Measurements from ENCODE around the gene KLHL29.

Gene KLHL29

GRCh38 chr2:23670245-23670592 is 285.2 kb downstream of the KLHL29 start:
- no peaks in the 10 kb centered on the region for H3K27me3 ChIP-seq
- no peaks in the 10 kb centered on the region for H3K36me3 ChIP-seq
- H3K4me1 ChIP-seq, result peaks cover 16% of the 10 kb centered on the region
- no peak overlapping the region for H3K4me3 ChIP-seq (ENCODE audit: low read depth, low read length)
- H3K9me3 ChIP-seq, result no peaks in the 10 kb centered on the region
- no peak for DNase-seq
- TF ChIP-seq, protein P1, sequence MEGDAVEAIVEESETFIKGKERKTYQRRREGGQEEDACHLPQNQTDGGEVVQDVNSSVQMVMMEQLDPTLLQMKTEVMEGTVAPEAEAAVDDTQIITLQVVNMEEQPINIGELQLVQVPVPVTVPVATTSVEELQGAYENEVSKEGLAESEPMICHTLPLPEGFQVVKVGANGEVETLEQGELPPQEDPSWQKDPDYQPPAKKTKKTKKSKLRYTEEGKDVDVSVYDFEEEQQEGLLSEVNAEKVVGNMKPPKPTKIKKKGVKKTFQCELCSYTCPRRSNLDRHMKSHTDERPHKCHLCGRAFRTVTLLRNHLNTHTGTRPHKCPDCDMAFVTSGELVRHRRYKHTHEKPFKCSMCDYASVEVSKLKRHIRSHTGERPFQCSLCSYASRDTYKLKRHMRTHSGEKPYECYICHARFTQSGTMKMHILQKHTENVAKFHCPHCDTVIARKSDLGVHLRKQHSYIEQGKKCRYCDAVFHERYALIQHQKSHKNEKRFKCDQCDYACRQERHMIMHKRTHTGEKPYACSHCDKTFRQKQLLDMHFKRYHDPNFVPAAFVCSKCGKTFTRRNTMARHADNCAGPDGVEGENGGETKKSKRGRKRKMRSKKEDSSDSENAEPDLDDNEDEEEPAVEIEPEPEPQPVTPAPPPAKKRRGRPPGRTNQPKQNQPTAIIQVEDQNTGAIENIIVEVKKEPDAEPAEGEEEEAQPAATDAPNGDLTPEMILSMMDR (IDR thresholded peaks at IDR 0.05; ENCODE audit: low read depth, low read length), result no peak

DNA sequence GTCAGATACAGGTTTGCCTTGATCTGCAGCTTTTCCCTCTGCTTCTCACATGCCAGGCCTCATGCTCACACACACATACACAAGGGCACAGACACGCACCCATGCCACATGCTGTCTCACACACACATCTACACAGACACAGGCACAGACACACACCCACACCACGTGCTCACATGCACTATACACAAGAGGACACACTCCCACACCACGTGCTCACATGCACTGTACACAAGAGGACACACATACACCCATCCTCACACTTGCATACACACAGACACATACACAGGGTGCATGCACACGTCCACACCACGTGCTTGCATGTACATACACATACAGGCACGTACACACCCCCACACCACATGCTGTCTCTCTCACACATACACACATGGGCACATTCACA is 288.1 kb downstream of the KLHL29 start:
- Histone ChIP-seq H3K9me3 (no peaks in the 10 kb centered on the region), H3K36me3 (no peaks in the 10 kb centered on the region), H3K4me3 (ENCODE audit: low read depth, low read length) (no peak overlapping the region), H3K4me1 (peaks cover 16% of the 10 kb centered on the region), H3K27me3 (no peaks in the 10 kb centered on the region)
- no peak for DNase-seq
- TF ChIP-seq, protein P1 (IDR thresholded peaks at IDR 0.05; ENCODE audit: low read depth, low read length), result no peak

GRCh38 chr2:23673830-23674679 is 289.1 kb downstream of the KLHL29 start:
- Histone ChIP-seq H3K4me1 (peaks cover 14% of the 10 kb centered on the region), H3K4me3 (ENCODE audit: low read depth, low read length) (no peak overlapping the region), H3K9me3 (no peaks in the 10 kb centered on the region), H3K27me3 (no peaks in the 10 kb centered on the region), H3K36me3 (no peaks in the 10 kb centered on the region)
- TF ChIP-seq, protein P1 (IDR thresholded peaks at IDR 0.05; ENCODE audit: low read depth, low read length), result no peak
- no peak for DNase-seq

GRCh38 chr2:23675506-23675905 is 290.5 kb downstream of the KLHL29 start:
- no peaks in the 10 kb centered on the region for H3K9me3 ChIP-seq
- DNase-seq, result no peak
- no peaks in the 10 kb centered on the region for H3K27me3 ChIP-seq
- TF ChIP-seq, protein P1 (IDR thresholded peaks at IDR 0.05; ENCODE audit: low read depth, low read length), result no peak
- H3K4me1 ChIP-seq, result peaks cover 1% of the 10 kb centered on the region
- H3K4me3 ChIP-seq (ENCODE audit: low read depth, low read length), result no peak overlapping the region
- no peaks in the 10 kb centered on the region for H3K36me3 ChIP-seq

- TF ChIP-seq, protein P1 (IDR thresholded peaks at IDR 0.05; ENCODE audit: low read depth, low read length), result no peak
- no peak for DNase-seq
- Histone ChIP-seq H3K36me3 (no peaks in the 10 kb centered on the region), H3K9me3 (no peaks in the 10 kb centered on the region), H3K27me3 (no peaks in the 10 kb centered on the region), H3K4me3 (ENCODE audit: low read depth, low read length) (no peak overlapping the region), H3K4me1 (no peaks in the 10 kb centered on the region)
These were observed 292.9 kb downstream of the KLHL29 start for GRCh38 chr2:23677836-23678235.

GRCh38 chr2:23679044-23679443 is 294.1 kb downstream of the KLHL29 start:
- no peak for DNase-seq
- no peaks in the 10 kb centered on the region for H3K36me3 ChIP-seq

More at GRCh38 chr2:23679044-23679443, 294.1 kb downstream of the KLHL29 start:
- H3K4me3 ChIP-seq (ENCODE audit: low read depth, low read length), result no peak overlapping the region
- H3K4me1 ChIP-seq, result no peaks in the 10 kb centered on the region
- H3K9me3 ChIP-seq, result no peaks in the 10 kb centered on the region
- no peaks in the 10 kb centered on the region for H3K27me3 ChIP-seq
- TF ChIP-seq, protein P1 (IDR thresholded peaks at IDR 0.05; ENCODE audit: low read depth, low read length), result no peak
